Measurements from ENCODE around the gene STPG4.

DNA sequence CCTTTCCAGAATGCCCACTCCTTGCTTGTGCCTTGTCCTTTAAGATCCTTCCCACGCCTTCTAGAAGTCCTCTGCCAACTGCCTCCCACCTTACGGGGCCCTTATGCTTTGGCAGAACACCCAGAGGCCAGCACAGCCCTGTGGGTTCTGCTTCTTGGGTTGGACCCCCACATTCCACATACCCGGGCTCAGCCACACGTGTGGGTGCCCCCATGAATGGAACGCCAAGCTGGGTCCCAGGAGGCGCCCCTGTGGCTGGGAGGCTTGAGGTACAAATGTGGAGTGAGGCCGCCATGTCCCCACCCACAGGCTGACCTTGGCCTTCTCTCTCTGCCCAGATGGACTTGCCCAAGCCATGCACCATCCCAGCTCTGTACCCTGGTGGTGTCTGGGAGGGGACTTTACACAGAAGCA, 74.2 kb downstream of the STPG4 start:
- TF ChIP-seq, protein P1, sequence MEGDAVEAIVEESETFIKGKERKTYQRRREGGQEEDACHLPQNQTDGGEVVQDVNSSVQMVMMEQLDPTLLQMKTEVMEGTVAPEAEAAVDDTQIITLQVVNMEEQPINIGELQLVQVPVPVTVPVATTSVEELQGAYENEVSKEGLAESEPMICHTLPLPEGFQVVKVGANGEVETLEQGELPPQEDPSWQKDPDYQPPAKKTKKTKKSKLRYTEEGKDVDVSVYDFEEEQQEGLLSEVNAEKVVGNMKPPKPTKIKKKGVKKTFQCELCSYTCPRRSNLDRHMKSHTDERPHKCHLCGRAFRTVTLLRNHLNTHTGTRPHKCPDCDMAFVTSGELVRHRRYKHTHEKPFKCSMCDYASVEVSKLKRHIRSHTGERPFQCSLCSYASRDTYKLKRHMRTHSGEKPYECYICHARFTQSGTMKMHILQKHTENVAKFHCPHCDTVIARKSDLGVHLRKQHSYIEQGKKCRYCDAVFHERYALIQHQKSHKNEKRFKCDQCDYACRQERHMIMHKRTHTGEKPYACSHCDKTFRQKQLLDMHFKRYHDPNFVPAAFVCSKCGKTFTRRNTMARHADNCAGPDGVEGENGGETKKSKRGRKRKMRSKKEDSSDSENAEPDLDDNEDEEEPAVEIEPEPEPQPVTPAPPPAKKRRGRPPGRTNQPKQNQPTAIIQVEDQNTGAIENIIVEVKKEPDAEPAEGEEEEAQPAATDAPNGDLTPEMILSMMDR (IDR thresholded peaks at IDR 0.05): no peak
- TF ChIP-seq POLR2A (IDR thresholded peaks at IDR 0.05): no peak

All from lower leg skin (tissue), 3 donors.